H1 (cell line): ENCODE data around the gene LSM4. TPM values are rescaled to one million over a fixed set of nuclear protein-coding genes. Genes with fewer than 3 reads are reported as not detected.

ENCODE experiments used
- NANOG ChIP-seq: IDR thresholded peaks from 2 replicates; pipeline ENCODE4 v1.6.1; 2011; ENCODE audit warnings: low read length, low read depth, mild to moderate bottlenecking, inconsistent platforms; ENCODE audit not compliant: insufficient read depth, poor library complexity, severe bottlenecking
- RFX5 ChIP-seq: IDR thresholded peaks from 2 replicates; pipeline ENCODE4 v1.6.1; 2011; ENCODE audit warnings: low read depth, low read length, improper control_type of control experiment, borderline replicate concordance
- TAF7 ChIP-seq: optimal IDR thresholded peaks from 2 replicates; pipeline ENCODE3; 2011; ENCODE audit warnings: low read depth, mild to moderate bottlenecking, inconsistent platforms, low read length, moderate library complexity, borderline replicate concordance
- polyA plus RNA-seq, 7 experiments: library from polyadenylated mRNA; depleted of rRNA in 3 of 7; stranded (reverse) in 5 of 7; unstranded in 2 of 7; fragments of >200 nt in 5 of 7; fragments of 200-250 nt in 2 of 7; gene quantifications; 1 replicate in 5 of 7; 2 replicates in 1 of 7; 4 replicates in 1 of 7; pipeline versions ENCODE4 v1.2.1 to v1.2.3, GENCODE V29; 2011 to 2013; ENCODE audit warnings: missing spikeins in 2 of 7, mixed read lengths in 2 of 7
- total RNA-seq: library from RNA; stranded (reverse); fragmentation: NEBNext Ultra II Directional; extraction: Animal tissue kit (Norgen Biotek cat#: 25700); gene quantifications from 2 replicates; pipeline ENCODE4 v1.2.1, GENCODE V29; 2021
- TF ChIP-seq, protein P1 (sequence below): IDR thresholded peaks from 2 replicates; pipeline ENCODE4 v1.6.1; 2011; ENCODE audit warnings: low read depth, mild to moderate bottlenecking, low read length; ENCODE audit not compliant: insufficient read depth

Gene LSM4
- total and polyA plus RNA-seq, 2 of the 8 experiments (the other 6 are each of a cell fraction or from before 2014, with no cell fraction given) = 302 to 319 TPM

DNA sequence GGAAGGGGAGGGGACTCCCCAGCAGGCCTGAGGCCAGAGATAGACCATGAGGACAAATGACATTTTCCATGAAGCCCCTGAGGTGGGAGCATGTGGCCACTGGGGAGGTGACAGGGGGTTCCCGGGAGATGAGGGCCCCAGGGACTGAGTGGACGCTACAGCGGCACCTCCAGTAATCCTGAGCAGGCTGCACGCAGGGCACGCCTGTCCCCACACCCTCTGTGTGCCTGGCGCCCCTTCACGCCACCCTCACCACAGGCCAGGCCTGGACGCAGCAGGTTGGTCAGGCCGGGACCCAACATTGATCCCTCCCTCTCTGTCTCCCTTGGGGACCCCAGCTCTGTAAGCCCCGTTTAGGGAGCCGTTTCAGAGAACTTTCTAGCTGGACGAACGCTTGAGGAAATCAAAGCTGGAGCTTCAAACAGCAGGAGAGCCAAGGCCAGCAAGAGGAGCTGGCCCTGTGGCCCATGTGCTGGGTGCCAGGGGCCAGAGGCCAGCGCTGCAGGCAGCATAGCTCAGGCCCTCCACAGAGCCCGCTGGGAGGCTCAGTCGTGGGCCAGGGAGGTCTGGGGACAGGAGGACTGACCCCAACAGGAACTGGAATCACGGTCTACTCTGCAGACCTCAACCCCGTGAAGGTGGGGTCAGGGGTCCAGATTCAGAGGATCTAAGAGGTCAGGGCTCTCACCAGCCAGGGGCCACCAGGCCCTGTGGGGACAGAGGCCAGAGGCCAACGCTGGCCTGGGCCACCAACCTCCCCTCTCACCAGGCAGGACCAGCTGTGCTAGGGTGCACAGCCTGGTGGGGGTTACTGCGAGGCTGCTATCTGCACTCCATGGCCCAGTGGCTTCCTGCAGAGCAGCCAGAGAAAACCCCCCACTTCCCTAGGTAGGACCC is 14.6 kb downstream of the LSM4 start (continued):
- no peak for TF ChIP-seq NANOG
- no peak for TF ChIP-seq TAF7
- TF ChIP-seq, protein P1, sequence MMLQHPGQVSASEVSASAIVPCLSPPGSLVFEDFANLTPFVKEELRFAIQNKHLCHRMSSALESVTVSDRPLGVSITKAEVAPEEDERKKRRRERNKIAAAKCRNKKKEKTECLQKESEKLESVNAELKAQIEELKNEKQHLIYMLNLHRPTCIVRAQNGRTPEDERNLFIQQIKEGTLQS = no peak
- TF ChIP-seq RFX5 = no peak
